Tibial nerve (tissue), 3 donors: ENCODE results near the gene ATP7A.

Experiments used
- POLR2A ChIP-seq, 2 donors: fragments of 450-650 bp; IDR thresholded peaks; one replicate each; pipeline ENCODE4 v1.6.1; 2017; ENCODE audit warnings: antibody characterized with exemption in 2 of 2, mild to moderate bottlenecking in 2 of 2, moderate library complexity in 2 of 2
- TF ChIP-seq, protein P1 (sequence below), 5 experiments: fragments of 200-600 bp in 3 of 5; fragments of 450-650 bp in 2 of 5; sonication (generic) in 3 of 5; IDR thresholded peaks; one replicate each; pipeline ENCODE4 v1.5.1; 2016 to 2019; ENCODE audit warnings: antibody characterized with exemption in 5 of 5, mild to moderate bottlenecking in 3 of 5, moderate library complexity in 2 of 5

DNA sequence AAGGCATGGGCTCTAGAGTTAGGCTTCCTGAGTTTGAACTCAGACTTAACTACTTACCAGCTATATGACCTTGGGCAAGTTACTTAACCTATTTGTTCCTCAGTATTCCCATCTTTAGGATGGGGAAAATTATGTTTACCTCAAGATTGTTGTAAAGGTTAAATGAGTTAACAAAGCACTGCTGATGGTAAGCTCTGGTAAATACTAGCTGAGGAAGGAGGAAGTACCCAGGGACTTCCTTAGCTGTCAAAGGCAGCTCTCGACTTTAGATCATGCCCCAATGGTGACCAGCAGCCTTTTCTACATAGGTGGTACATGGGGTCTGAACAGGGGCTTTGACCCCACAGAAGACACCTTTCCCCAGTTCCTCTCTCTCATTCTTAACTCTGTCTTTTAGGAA lies 20.1 kb downstream of the ATP7A start:
- TF ChIP-seq, protein P1, sequence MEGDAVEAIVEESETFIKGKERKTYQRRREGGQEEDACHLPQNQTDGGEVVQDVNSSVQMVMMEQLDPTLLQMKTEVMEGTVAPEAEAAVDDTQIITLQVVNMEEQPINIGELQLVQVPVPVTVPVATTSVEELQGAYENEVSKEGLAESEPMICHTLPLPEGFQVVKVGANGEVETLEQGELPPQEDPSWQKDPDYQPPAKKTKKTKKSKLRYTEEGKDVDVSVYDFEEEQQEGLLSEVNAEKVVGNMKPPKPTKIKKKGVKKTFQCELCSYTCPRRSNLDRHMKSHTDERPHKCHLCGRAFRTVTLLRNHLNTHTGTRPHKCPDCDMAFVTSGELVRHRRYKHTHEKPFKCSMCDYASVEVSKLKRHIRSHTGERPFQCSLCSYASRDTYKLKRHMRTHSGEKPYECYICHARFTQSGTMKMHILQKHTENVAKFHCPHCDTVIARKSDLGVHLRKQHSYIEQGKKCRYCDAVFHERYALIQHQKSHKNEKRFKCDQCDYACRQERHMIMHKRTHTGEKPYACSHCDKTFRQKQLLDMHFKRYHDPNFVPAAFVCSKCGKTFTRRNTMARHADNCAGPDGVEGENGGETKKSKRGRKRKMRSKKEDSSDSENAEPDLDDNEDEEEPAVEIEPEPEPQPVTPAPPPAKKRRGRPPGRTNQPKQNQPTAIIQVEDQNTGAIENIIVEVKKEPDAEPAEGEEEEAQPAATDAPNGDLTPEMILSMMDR (IDR thresholded peaks at IDR 0.05): no peak
- TF ChIP-seq POLR2A (IDR thresholded peaks at IDR 0.05): no peak
